Measurements from ENCODE around the gene SHKBP1.
"Not testable (repeated sequence)": the region's sequence is repeated elsewhere in the genome, so short reads cannot be mapped to it uniquely, and the experiment has no call there.

Gene SHKBP1

DNA sequence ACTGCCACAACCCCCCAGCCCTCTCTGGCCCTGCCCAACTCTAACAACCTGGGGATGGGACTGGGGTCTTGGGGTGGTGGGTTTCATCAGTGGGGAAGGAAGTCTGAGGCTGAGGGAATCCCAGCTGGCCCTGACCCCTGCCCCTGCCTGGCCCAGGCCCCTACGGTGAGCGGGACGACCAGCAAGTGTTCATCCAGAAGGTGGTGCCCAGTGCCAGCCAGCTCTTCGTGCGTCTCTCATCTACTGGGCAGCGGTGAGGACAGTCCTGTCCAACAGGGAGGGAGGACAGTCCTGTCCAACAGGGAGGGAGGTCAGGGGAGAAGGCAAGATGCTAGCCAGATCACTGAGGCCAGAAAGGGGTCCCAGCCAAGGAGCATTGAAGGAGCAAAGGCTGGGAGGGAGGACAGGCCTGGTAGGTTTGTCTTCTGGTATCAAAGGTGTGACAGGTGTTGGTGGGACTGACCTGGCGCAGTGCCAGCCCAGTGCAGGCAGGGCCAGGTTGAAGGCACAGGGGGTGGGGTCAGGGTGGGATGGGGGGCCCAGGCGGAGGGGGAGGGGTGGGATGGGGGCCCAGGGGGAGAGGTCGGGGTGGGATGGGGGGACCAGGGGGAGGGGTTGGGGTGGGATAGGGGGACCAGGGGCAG, 12.4 kb downstream of the SHKBP1 start:
- TF ChIP-seq, protein P1, sequence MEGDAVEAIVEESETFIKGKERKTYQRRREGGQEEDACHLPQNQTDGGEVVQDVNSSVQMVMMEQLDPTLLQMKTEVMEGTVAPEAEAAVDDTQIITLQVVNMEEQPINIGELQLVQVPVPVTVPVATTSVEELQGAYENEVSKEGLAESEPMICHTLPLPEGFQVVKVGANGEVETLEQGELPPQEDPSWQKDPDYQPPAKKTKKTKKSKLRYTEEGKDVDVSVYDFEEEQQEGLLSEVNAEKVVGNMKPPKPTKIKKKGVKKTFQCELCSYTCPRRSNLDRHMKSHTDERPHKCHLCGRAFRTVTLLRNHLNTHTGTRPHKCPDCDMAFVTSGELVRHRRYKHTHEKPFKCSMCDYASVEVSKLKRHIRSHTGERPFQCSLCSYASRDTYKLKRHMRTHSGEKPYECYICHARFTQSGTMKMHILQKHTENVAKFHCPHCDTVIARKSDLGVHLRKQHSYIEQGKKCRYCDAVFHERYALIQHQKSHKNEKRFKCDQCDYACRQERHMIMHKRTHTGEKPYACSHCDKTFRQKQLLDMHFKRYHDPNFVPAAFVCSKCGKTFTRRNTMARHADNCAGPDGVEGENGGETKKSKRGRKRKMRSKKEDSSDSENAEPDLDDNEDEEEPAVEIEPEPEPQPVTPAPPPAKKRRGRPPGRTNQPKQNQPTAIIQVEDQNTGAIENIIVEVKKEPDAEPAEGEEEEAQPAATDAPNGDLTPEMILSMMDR (IDR thresholded peaks at IDR 0.05; ENCODE audit: extremely low read depth, missing control alignments): no peak
- no peak for DNase-seq (ENCODE audit: low spot score)

DNA sequence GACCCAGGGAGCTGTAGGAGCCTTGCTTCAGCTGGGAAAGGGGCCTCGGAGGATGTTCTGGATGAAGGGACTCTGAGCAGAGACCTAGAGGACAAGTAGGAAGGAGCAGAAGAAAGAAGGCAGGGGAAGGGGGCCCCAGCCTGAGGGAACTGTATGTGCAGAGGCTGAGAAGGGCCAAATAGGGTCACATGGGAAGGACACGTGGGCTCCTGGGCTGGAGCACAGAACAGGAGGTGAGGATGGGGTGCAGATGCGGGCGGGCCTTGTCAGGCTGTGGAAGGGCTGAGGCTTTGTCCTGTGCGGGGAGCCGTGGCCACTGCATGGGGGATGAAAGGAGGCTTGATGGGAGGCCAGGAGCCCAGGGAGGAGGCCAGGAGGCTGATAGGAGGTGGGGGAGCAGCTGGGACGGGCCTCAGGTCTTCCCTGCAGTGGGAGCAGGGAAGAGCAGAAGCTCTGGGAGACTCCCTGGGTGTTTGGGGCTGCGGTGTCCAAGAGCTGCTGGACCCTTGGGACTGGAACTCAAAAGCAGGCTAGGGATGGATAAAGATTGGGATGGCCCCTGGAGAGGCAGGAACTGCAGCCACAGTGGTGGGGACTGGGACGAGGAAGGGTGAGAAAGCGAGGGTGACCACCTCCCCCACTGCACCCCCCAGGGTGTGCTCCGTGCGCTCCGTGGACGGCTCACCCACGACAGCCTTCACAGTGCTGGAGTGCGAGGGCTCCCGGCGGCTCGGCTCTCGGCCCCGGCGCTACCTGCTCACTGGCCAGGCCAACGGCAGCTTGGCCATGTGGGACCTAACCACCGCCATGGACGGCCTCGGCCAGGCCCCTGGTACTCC, 13.1 kb downstream of the SHKBP1 start:
- TF ChIP-seq, protein P1 (IDR thresholded peaks at IDR 0.05; ENCODE audit: extremely low read depth, missing control alignments): no peak
- no peak for DNase-seq (ENCODE audit: low spot score)

DNA sequence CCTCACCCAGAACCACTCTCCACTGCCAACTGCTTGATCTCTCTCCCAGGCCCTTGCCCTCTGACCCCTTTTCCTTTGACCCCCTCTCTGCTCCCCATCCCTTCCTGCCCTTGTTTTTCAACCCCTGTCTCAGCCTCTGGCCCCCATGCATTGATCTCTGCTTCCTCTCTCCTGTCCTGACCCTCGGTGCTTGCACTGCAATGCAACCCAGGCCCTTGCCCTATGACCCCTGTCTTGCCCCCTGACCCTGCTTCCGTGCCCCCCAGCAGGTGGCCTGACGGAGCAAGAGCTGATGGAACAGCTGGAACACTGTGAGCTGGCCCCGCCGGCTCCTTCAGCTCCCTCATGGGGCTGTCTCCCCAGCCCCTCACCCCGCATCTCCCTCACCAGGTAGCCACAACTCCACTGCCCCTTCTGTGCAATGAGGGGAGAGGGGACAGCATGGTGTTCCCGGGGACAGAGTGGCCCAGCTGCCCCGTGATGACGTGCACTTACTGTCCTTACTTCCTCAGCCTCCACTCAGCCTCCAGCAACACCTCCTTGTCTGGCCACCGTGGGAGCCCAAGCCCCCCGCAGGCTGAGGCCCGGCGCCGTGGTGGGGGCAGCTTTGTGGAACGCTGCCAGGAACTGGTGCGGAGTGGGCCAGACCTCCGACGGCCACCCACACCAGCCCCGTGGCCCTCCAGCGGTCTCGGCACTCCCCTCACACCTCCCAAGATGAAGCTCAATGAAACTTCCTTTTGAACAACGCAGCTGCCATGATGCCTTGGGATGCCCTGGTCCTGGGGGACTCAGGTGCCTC, 14.0 kb downstream of the SHKBP1 start:
- DNase-seq (ENCODE audit: low spot score): no peak

DNA sequence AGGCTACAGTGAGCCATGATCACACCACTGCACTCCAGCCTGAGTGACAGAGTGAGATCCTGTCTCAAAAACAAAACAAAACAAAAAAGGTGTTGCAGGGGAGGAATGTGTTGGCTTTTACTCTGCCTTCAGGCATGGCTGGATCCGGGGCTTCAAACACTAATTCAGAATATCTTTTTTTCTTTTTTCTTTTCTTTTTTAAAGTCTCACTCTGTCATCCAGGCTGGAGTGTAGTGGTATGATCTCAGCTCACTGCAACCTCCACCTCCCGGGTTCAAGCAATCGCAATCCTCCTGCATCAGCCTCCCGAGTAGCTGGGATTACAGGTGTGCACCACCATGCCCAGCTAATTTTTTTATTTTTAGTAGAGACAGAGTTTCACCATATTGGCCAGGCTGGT, 15.1 kb downstream of the SHKBP1 start:
- not testable (repeated sequence) for DNase-seq (ENCODE audit: low spot score)

More for the DNA sequence above, 14.0 kb downstream of the SHKBP1 start:
- TF ChIP-seq, protein P1 (IDR thresholded peaks at IDR 0.05; ENCODE audit: extremely low read depth, missing control alignments): no peak

DNA sequence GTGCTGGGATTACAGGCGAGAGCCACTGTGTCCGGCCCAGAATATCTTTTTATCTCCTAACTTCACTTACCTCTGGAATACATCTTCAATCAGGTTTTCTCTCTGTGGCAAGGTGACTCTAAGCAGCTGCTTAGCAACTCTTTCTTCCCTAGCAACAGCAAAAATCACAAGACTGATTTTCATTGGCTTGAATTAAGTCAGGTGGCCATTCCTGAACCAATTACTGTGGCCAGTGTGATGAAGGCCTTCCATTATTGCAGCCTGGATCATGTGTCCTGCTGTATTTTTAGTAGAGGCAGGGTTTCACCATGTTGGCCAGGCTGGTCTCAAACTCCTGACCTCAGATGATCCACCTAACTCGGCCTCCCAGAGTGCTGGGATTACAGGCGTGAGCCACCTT, 15.5 kb downstream of the SHKBP1 start:
- DNase-seq (ENCODE audit: low spot score): peak; percentile 79
- TF ChIP-seq, protein P1 (IDR thresholded peaks at IDR 0.05; ENCODE audit: extremely low read depth, missing control alignments): no peak

DNA sequence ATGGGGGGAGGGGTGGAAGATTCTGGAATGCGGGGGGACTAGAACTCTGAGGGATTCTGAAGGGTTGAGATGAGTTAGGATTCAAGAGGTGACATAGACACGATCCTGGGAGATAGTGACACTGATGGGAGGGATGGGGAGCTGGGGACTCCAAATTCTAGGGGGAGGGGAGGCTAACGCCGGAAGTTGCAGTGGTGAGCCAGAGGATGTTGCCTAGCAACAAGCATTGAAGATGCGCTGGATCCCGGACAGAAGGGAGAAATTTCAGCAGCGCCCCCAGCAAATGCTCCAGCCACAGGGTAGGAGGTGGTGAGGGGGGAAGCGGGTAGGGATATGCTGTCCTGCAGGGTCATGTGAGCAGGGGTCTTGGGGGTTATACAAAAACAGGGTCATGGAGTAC, 17.6 kb downstream of the SHKBP1 start:
- TF ChIP-seq, protein P1 (IDR thresholded peaks at IDR 0.05; ENCODE audit: extremely low read depth, missing control alignments): no peak
- no peak for DNase-seq (ENCODE audit: low spot score)

DNA sequence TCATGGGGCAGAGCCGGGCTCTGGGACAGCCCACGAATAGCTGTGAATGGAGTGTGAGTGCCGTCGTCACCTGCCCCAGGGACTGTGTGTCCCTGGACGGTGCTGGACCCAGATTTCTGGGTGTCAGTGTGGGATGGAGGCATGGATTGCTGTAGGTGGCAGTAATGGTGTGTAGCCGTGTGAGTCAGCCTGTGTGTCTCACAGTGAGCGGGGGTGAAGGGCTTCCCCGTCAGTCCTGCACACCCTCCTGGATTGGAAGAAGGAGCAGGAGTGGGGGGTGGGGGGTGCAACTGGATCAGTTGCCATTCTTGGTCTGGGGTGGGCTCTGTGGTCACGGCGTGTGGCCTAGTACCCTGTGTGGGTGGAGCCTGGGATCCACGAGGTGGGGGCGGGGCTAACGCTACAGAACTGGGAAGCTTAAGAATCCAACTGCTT, 18.0 kb downstream of the SHKBP1 start:
- no peak for DNase-seq (ENCODE audit: low spot score)
- TF ChIP-seq, protein P1 (IDR thresholded peaks at IDR 0.05; ENCODE audit: extremely low read depth, missing control alignments): no peak

All from GM20000 (cell line).